SK-N-MC (cell line): Measurements from ENCODE around the gene JUNB.

Experiments used
- DNase-seq: peaks from one replicate; pipeline ENCODE4 v3.0.0-alpha.2; 2011; ENCODE audit warnings: low read depth, low spot score
- H3K27ac ChIP-seq: fragments of 200-600 bp; sonication (generic); 2 replicates; pipeline ENCODE4 v1.5.1; 2016; ENCODE audit warnings: mixed run types
- H3K36me3 ChIP-seq: fragments of 200-600 bp; sonication (generic); 2 replicates; pipeline ENCODE4 v1.6.1; 2017; ENCODE audit warnings: antibody characterized with exemption, low read length, mixed read lengths; ENCODE audit not compliant: insufficient read depth
- H3K4me3 ChIP-seq: fragments of 200-600 bp; sonication (generic); 2 replicates; pipeline ENCODE4 v1.5.1; 2016
- H3K9ac ChIP-seq: fragments of 200-600 bp; sonication (generic); 2 replicates; pipeline ENCODE4 v1.8.0; 2017; ENCODE audit warnings: mixed run types, mixed read lengths; ENCODE audit not compliant: insufficient read length
- H3K9me3 ChIP-seq: fragments of 200-600 bp; sonication (generic); 2 replicates; pipeline ENCODE4 v1.6.1; 2017; ENCODE audit warnings: low read depth, mild to moderate bottlenecking, antibody characterized with exemption, low read length, moderate library complexity, mixed read lengths
- EZH2 ChIP-seq: fragments of 200-600 bp; sonication (generic); IDR thresholded peaks from one replicate; pipeline ENCODE4 v1.6.1; 2017; ENCODE audit warnings: antibody characterized with exemption
- FOXP2 ChIP-seq: optimal IDR thresholded peaks from 2 replicates; pipeline ENCODE3; 2011; ENCODE audit warnings: mild to moderate bottlenecking, moderate library complexity; ENCODE audit not compliant: insufficient read depth; ENCODE audit errors: extremely low read length, control extremely low read depth
- POLR2AphosphoS5 ChIP-seq: IDR thresholded peaks from 2 replicates; pipeline ENCODE4 v1.6.1; 2012; ENCODE audit warnings: mild to moderate bottlenecking, low read depth, low read length, borderline replicate concordance

The JUNB gene

GRCh38 chr19:12767666-12768065 lies 23.6 kb upstream of the JUNB start:
- TF ChIP-seq POLR2AphosphoS5: no peak
- TF ChIP-seq EZH2: no peak
- no peak for TF ChIP-seq FOXP2
- H3K4me3 ChIP-seq: no peak overlapping the region
- H3K9me3 ChIP-seq: no peaks in the 10 kb centered on the region
- no peak for DNase-seq
- no peak overlapping the region for H3K27ac ChIP-seq
- no peak overlapping the region for H3K9ac ChIP-seq
- no peaks in the 10 kb centered on the region; the same call in 1 of the 2 replicates for H3K36me3 ChIP-seq

GRCh38 chr19:12769689-12770088 lies 21.6 kb upstream of the JUNB start:
- Histone ChIP-seq H3K9ac (no peak overlapping the region), H3K27ac (no peak overlapping the region), H3K4me3 (no peak overlapping the region), H3K9me3 (no peaks in the 10 kb centered on the region), H3K36me3 (no peaks in the 10 kb centered on the region)
- TF ChIP-seq POLR2AphosphoS5 (no peak), FOXP2 (no peak), EZH2 (no peak)
- no peak for DNase-seq

- Histone ChIP-seq H3K9me3 (no peaks in the 10 kb centered on the region), H3K4me3 (no peak overlapping the region), H3K27ac (no peak overlapping the region), H3K9ac (no peak overlapping the region), H3K36me3 (no peaks in the 10 kb centered on the region)
- DNase-seq: no peak
- no peak for TF ChIP-seq EZH2
Measured at GRCh38 chr19:12770922-12771321, 20.4 kb upstream of the JUNB start.

- no peak for DNase-seq
- no peaks in the 10 kb centered on the region for H3K9me3 ChIP-seq
- H3K9ac ChIP-seq: no peak overlapping the region
- H3K27ac ChIP-seq: no peak overlapping the region
- H3K4me3 ChIP-seq: no peak overlapping the region
- TF ChIP-seq FOXP2: no peak
- no peak for TF ChIP-seq EZH2
- TF ChIP-seq POLR2AphosphoS5: no peak
- no peaks in the 10 kb centered on the region for H3K36me3 ChIP-seq
Measured at GRCh38 chr19:12772323-12772722, 19.0 kb upstream of the JUNB start.

- no peak for DNase-seq
- H3K36me3 ChIP-seq: no peaks in the 10 kb centered on the region
- no peaks in the 10 kb centered on the region for H3K9me3 ChIP-seq
- H3K27ac ChIP-seq: no peak overlapping the region
- H3K9ac ChIP-seq: no peak overlapping the region
- no peak overlapping the region for H3K4me3 ChIP-seq
- no peak for TF ChIP-seq POLR2AphosphoS5
- no peak for TF ChIP-seq FOXP2
- no peak for TF ChIP-seq EZH2
Measured at GRCh38 chr19:12773571-12773970, 17.7 kb upstream of the JUNB start.

GRCh38 chr19:12774588-12775555 lies 16.4 kb upstream of the JUNB start, which contains the start of gene HOOK2:
HOOK2 (minus strand) TSS chr19:12775552; CDS start chr19:12775449, 103 bp downstream.
- TF ChIP-seq FOXP2 (no peak), POLR2AphosphoS5 (peak; percentile 57; the same call in 1 of the 2 replicates)
- Histone ChIP-seq H3K4me3 (peak within 1 kb of the TSS; percentile 88), H3K27ac (no peak within 1 kb of the TSS), H3K9me3 (no peaks in the 10 kb centered on the region), H3K9ac (peak within 1 kb of the TSS; percentile 77), H3K36me3 (no peaks in the 10 kb centered on the region)
- no peak for DNase-seq

- no peak for TF ChIP-seq FOXP2
- TF ChIP-seq EZH2: no peak
- no peak for TF ChIP-seq POLR2AphosphoS5
- H3K9me3 ChIP-seq: no peaks in the 10 kb centered on the region
- H3K4me3 ChIP-seq: peak overlapping the region; percentile 81
- no peak for DNase-seq
- H3K9ac ChIP-seq: peak overlapping the region; percentile 21
- peak overlapping the region; percentile 90 for H3K27ac ChIP-seq
- H3K36me3 ChIP-seq: no peaks in the 10 kb centered on the region
Measured at GRCh38 chr19:12777217-12778016, 13.9 kb upstream of the JUNB start.

GRCh38 chr19:12778017-12778904 lies 13.0 kb upstream of the JUNB start:
- Histone ChIP-seq H3K9ac (peak overlapping the region; percentile 30), H3K9me3 (no peaks in the 10 kb centered on the region), H3K36me3 (no peaks in the 10 kb centered on the region), H3K4me3 (peak overlapping the region; percentile 81), H3K27ac (peak overlapping the region; percentile 90)
- DNase-seq: no peak
- TF ChIP-seq POLR2AphosphoS5: peak; percentile 77
- no peak for TF ChIP-seq EZH2
